ENCODE measurements around the gene DLGAP1.

- TF ChIP-seq CTCF (conservative IDR thresholded peaks at IDR 0.05 in 1 of 2, IDR thresholded peaks at IDR 0.05 in 1 of 2; ENCODE audit: extremely low read depth in 1 of 2, insufficient read depth in 1 of 2, low read depth in 1 of 2, low read length in 2 of 2) (no peak), EZH2 (IDR thresholded peaks at IDR 0.05; ENCODE audit: borderline replicate concordance, low read length) (no peak)
Observed at GRCh38 chr18:4284528-4284927, 170.6 kb downstream of the DLGAP1 start.
